H9 (cell line): ENCODE measurements around the gene TRMT44. TPM values are rescaled to one million over a fixed set of nuclear protein-coding genes. Genes with fewer than 3 reads are reported as not detected.

Source experiments
- DNase-seq: peaks from one replicate; pipeline ENCODE4 v3.0.0-alpha.2; 2017
- H2AFZ ChIP-seq: one replicate; pipeline ENCODE4 v1.6.1; 2013; ENCODE audit warnings: mild to moderate bottlenecking, low read length, control low read depth, moderate library complexity
- H2AK5ac ChIP-seq: 2 replicates; pipeline ENCODE4 v1.6.1; 2013; ENCODE audit warnings: low read length, control low read depth, mixed read lengths; ENCODE audit not compliant: insufficient read length
- H2BK120ac ChIP-seq: one replicate; pipeline ENCODE4 v1.6.1; 2013; ENCODE audit warnings: low read depth, mild to moderate bottlenecking, low read length, control low read depth, inconsistent platforms; ENCODE audit not compliant: poor library complexity, severe bottlenecking
- H2BK12ac ChIP-seq: 2 replicates; pipeline ENCODE4 v1.6.1; 2013; ENCODE audit warnings: low read length, control low read depth, mixed read lengths, low read depth; ENCODE audit not compliant: insufficient read length
- H2BK15ac ChIP-seq: 2 replicates; pipeline ENCODE4 v1.6.1; 2013; ENCODE audit warnings: low read depth, low read length, control low read depth
- H2BK20ac ChIP-seq: one replicate; pipeline ENCODE4 v1.6.1; 2013; ENCODE audit warnings: low read depth, mild to moderate bottlenecking, low read length, control low read depth, inconsistent platforms; ENCODE audit not compliant: poor library complexity, severe bottlenecking
- H2BK5ac ChIP-seq: 2 replicates; pipeline ENCODE4 v1.6.1; 2013; ENCODE audit warnings: low read length, control low read depth, mixed read lengths; ENCODE audit not compliant: insufficient read length
- H3K14ac ChIP-seq: 2 replicates; pipeline ENCODE4 v1.6.1; 2013; ENCODE audit warnings: low read length, control low read depth; ENCODE audit not compliant: insufficient read depth
- H3K18ac ChIP-seq: 2 replicates; pipeline ENCODE4 v1.6.1; 2013; ENCODE audit warnings: low read depth, mild to moderate bottlenecking, mixed read lengths, low read length, control low read depth; ENCODE audit not compliant: insufficient read length
- H3K23ac ChIP-seq: 2 replicates; pipeline ENCODE4 v1.6.1; 2013; ENCODE audit warnings: low read length, control low read depth, mixed read lengths, low read depth; ENCODE audit not compliant: insufficient read length
- H3K23me2 ChIP-seq: 2 replicates; pipeline ENCODE4 v1.6.1; 2013; ENCODE audit warnings: low read depth, mild to moderate bottlenecking, mixed read lengths, low read length, control low read depth; ENCODE audit not compliant: insufficient read length, poor library complexity, severe bottlenecking
- H3K27ac ChIP-seq: 2 replicates; pipeline ENCODE4 v1.5.1; 2013; ENCODE audit warnings: low read length, control low read depth, mixed read lengths, low read depth; ENCODE audit not compliant: insufficient read length
- H3K27me3 ChIP-seq: 2 replicates; pipeline ENCODE4 v1.6.1; 2013; ENCODE audit warnings: low read length, control low read depth, inconsistent platforms; ENCODE audit not compliant: insufficient read depth
- H3K4ac ChIP-seq: 2 replicates; pipeline ENCODE4 v1.6.1; 2013; ENCODE audit warnings: low read depth, mild to moderate bottlenecking, control low read depth, inconsistent platforms, low read length, moderate library complexity
- H3K4me1 ChIP-seq: 2 replicates; pipeline ENCODE4 v1.6.1; 2013; ENCODE audit warnings: low read length, control low read depth, inconsistent platforms; ENCODE audit not compliant: insufficient read depth
- H3K4me2 ChIP-seq: 2 replicates; pipeline ENCODE4 v1.6.1; 2013; ENCODE audit warnings: low read length, control low read depth, mixed read lengths; ENCODE audit not compliant: insufficient read length, insufficient read depth
- H3K56ac ChIP-seq: 2 replicates; pipeline ENCODE4 v1.6.1; 2013; ENCODE audit warnings: low read depth, mild to moderate bottlenecking, mixed read lengths, low read length, control low read depth; ENCODE audit not compliant: insufficient read length
- H3K79me1 ChIP-seq: 2 replicates; pipeline ENCODE4 v1.6.1; 2013; ENCODE audit warnings: low read depth, mild to moderate bottlenecking, moderate library complexity, low read length, control low read depth, inconsistent platforms; ENCODE audit not compliant: insufficient read depth, poor library complexity, severe bottlenecking
- H3K79me2 ChIP-seq: 2 replicates; pipeline ENCODE4 v1.6.1; 2013; ENCODE audit warnings: low read length, control low read depth, inconsistent platforms; ENCODE audit not compliant: insufficient read depth
- H3K9ac ChIP-seq: 2 replicates; pipeline ENCODE4 v1.6.1; 2013; ENCODE audit warnings: low read length, control low read depth, mixed read lengths; ENCODE audit not compliant: insufficient read length; ENCODE audit errors: extremely low read depth
- H3K9me3 ChIP-seq: one replicate; pipeline ENCODE4 v1.6.1; 2013; ENCODE audit warnings: low read depth, low read length, inconsistent platforms; ENCODE audit not compliant: control insufficient read depth
- H3T11ph ChIP-seq: one replicate; pipeline ENCODE4 v1.6.1; 2013; ENCODE audit warnings: mild to moderate bottlenecking, low read length, control low read depth, inconsistent platforms
- H4K20me1 ChIP-seq: one replicate; pipeline ENCODE4 v1.6.1; 2013; ENCODE audit not compliant: control insufficient read depth, insufficient read length, insufficient read depth
- H4K5ac ChIP-seq: 2 replicates; pipeline ENCODE4 v1.6.1; 2013; ENCODE audit warnings: low read depth, mild to moderate bottlenecking, mixed read lengths, low read length, control low read depth; ENCODE audit not compliant: insufficient read length
- H4K8ac ChIP-seq: replicated peaks from 2 replicates; pipeline ENCODE4 v1.6.1; 2013; ENCODE audit warnings: low read length, control low read depth, mixed read lengths, low read depth; ENCODE audit not compliant: insufficient read length
- H4K91ac ChIP-seq: 2 replicates; pipeline ENCODE4 v1.6.1; 2013; ENCODE audit warnings: low read depth, mild to moderate bottlenecking, moderate library complexity, mixed read lengths, low read length, control low read depth; ENCODE audit not compliant: insufficient read length
- H3K27ac Mint-ChIP-seq, 3 experiments: 2 replicates in 2 of 3; 3 replicates in 1 of 3; pipeline ENCODE4 v1.8.0; 2020 to 2021; ENCODE audit warnings: mixed read lengths in 3 of 3, mild to moderate bottlenecking in 1 of 3, moderate library complexity in 1 of 3
- H3K27me3 Mint-ChIP-seq: 2 replicates; pipeline ENCODE4 v1.8.0; 2021; ENCODE audit warnings: low read depth, mild to moderate bottlenecking, moderate library complexity, mixed read lengths
- H3K36me3 Mint-ChIP-seq, 3 experiments: 2 replicates in 2 of 3; 3 replicates in 1 of 3; pipeline ENCODE4 v1.8.0; 2020 to 2021; ENCODE audit warnings: low read depth in 3 of 3, mixed read lengths in 3 of 3; ENCODE audit not compliant: insufficient read depth in 1 of 3
- H3K4me1 Mint-ChIP-seq, 2 experiments: 2 replicates each; pipeline ENCODE4 v1.8.0; 2020; ENCODE audit warnings: mixed read lengths in 2 of 2
- H3K4me3 Mint-ChIP-seq, 2 experiments: 2 replicates in 1 of 2; 3 replicates in 1 of 2; pipeline ENCODE4 v1.8.0; 2020 to 2021; ENCODE audit warnings: mild to moderate bottlenecking in 2 of 2, mixed read lengths in 2 of 2, moderate library complexity in 1 of 2
- H3K9me3 Mint-ChIP-seq, 2 experiments: 2 replicates in 1 of 2; 3 replicates in 1 of 2; pipeline ENCODE4 v1.8.0; 2020; ENCODE audit warnings: mild to moderate bottlenecking in 2 of 2, mixed read lengths in 2 of 2, moderate library complexity in 1 of 2
- CTCF ChIP-seq: fragments of 200-600 bp; sonication (generic); conservative IDR thresholded peaks from 3 replicates; pipeline ENCODE4 v1.8.0; 2021; ENCODE audit warnings: antibody characterized with exemption, mild to moderate bottlenecking
- WGBS: extraction: QIAGEN DNeasy Blood & Tissue Kit; methylation state at CpG from one replicate; pipeline ENCODE4 v1.1.7; 2013; ENCODE audit warnings: missing lambda C conversion rate, low lambda C conversion rate, mixed read lengths; ENCODE audit not compliant: insufficient read length; ENCODE audit errors: extremely low coverage; 5-methylcytosine and 5-hydroxymethylcytosine counted together
- total RNA-seq: library from RNA; stranded (reverse); gene quantifications from 2 replicates; pipeline ENCODE4 v1.2.1, GENCODE V29; 2021

The TRMT44 gene
- total RNA-seq, 1 experiment from 2014 or later = 22.8 TPM

- H3K79me1 ChIP-seq = no peaks in the 10 kb centered on the region
- H3K27ac ChIP-seq = no peak overlapping the region
- H2BK120ac ChIP-seq = no peak overlapping the region
- no peak for TF ChIP-seq CTCF
- H4K5ac ChIP-seq = no peak overlapping the region
- no peak overlapping the region for H3K14ac ChIP-seq
- no peak overlapping the region for H2BK12ac ChIP-seq
- peaks cover 13 to 76% (median 47%) of the 10 kb centered on the region in 3 experiments; a peak in 6 of 7 replicates for H3K36me3 Mint-ChIP-seq
- no peaks in the 10 kb centered on the region for H3K4me1 ChIP-seq
- H3K4me1 Mint-ChIP-seq = no peaks in the 10 kb centered on the region
- H3K27me3 ChIP-seq = no peaks in the 10 kb centered on the region
- no peak overlapping the region for H3K4ac ChIP-seq
- no peak overlapping the region for H3T11ph ChIP-seq
- H3K79me2 ChIP-seq = no peaks in the 10 kb centered on the region
- DNase-seq = no peak
- no peaks in the 10 kb centered on the region for H3K9me3 ChIP-seq
- no peak overlapping the region for H3K9ac ChIP-seq
- H3K56ac ChIP-seq = no peak overlapping the region
- H3K23ac ChIP-seq = no peak overlapping the region
- no peak overlapping the region for H2BK15ac ChIP-seq
- no peak overlapping the region for H2BK20ac ChIP-seq
- H3K4me2 ChIP-seq = no peak overlapping the region
- no peak overlapping the region for H2AFZ ChIP-seq
- no peak overlapping the region for H2BK5ac ChIP-seq
- no peak overlapping the region for H3K18ac ChIP-seq
- no CpG with 5 or more reads among the region's 3 CpGs for WGBS
- no peak overlapping the region for H3K4me3 Mint-ChIP-seq
- H3K9me3 Mint-ChIP-seq = no peaks in the 10 kb centered on the region
- no peak overlapping the region for H3K27ac Mint-ChIP-seq
- H4K91ac ChIP-seq = no peak overlapping the region
- H3K23me2 ChIP-seq = no peaks in the 10 kb centered on the region
- no peak overlapping the region for H2AK5ac ChIP-seq
- no peak overlapping the region for H4K8ac ChIP-seq
- no peaks in the 10 kb centered on the region for H3K27me3 Mint-ChIP-seq
- H4K20me1 ChIP-seq = no peaks in the 10 kb centered on the region
Measured at GRCh38 chr4:8453957-8454356, 13.4 kb downstream of the TRMT44 start.
